ENCODE data around the gene TDRD7. TPM values are rescaled to one million over a fixed set of nuclear protein-coding genes. Genes with fewer than 3 reads are reported as not detected.

TDRD7 gene
- polyA plus RNA-seq, 2 of the 4 experiments (the other 2 are of a cell fraction), result 11.5 to 15.7 TPM

GRCh38 chr9:97524424-97524823 lies 112.5 kb downstream of the TDRD7 start:
- WGBS (ENCODE audit: missing lambda C conversion rate), result 55% methylated on average over 4 of the region's 4 CpGs
- Histone ChIP-seq H3K4me1 (peaks cover 2% of the 10 kb centered on the region; the same call in 2 of the 3 replicates), H3K4me2 (no peak overlapping the region), H3K27ac (no peak overlapping the region), H3K4me3 (no peak overlapping the region), H3K9me3 (no peaks in the 10 kb centered on the region)
- TF ChIP-seq, protein P1, sequence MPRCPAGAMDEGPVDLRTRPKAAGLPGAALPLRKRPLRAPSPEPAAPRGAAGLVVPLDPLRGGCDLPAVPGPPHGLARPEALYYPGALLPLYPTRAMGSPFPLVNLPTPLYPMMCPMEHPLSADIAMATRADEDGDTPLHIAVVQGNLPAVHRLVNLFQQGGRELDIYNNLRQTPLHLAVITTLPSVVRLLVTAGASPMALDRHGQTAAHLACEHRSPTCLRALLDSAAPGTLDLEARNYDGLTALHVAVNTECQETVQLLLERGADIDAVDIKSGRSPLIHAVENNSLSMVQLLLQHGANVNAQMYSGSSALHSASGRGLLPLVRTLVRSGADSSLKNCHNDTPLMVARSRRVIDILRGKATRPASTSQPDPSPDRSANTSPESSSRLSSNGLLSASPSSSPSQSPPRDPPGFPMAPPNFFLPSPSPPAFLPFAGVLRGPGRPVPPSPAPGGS (IDR thresholded peaks at IDR 0.05), result no peak
- TF ChIP-seq FOSB (CRISPR knock-in tag; IDR thresholded peaks at IDR 0.05) (no peak), BHLHE40 (IDR thresholded peaks at IDR 0.05; ENCODE audit: low read depth, low read length) (no peak), EP300 (IDR thresholded peaks at IDR 0.05) (no peak), ESRRA (IDR thresholded peaks at IDR 0.05; ENCODE audit: borderline replicate concordance, low read length) (no peak), NPAS2 (CRISPR knock-in tag; IDR thresholded peaks at IDR 0.05; ENCODE audit: borderline replicate concordance) (no peak), MAZ (IDR thresholded peaks at IDR 0.05; ENCODE audit: borderline replicate concordance, low read depth, low read length) (no peak), MAFK (IDR thresholded peaks at IDR 0.05; ENCODE audit: partially characterized antibody) (no peak), EHF (CRISPR knock-in tag; IDR thresholded peaks at IDR 0.05) (no peak), SREBF2 (IDR thresholded peaks at IDR 0.05) (no peak), CBX8 (IDR thresholded peaks at IDR 0.05) (no peak), CBX2 (IDR thresholded peaks at IDR 0.05; ENCODE audit: borderline replicate concordance, low read depth) (no peak)
- TF ChIP-seq, protein P2, sequence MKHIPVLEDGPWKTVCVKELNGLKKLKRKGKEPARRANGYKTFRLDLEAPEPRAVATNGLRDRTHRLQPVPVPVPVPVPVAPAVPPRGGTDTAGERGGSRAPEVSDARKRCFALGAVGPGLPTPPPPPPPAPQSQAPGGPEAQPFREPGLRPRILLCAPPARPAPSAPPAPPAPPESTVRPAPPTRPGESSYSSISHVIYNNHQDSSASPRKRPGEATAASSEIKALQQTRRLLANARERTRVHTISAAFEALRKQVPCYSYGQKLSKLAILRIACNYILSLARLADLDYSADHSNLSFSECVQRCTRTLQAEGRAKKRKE (CRISPR knock-in tag; IDR thresholded peaks at IDR 0.05; ENCODE audit: low read depth), result no peak
- no peak for FAIRE-seq
- no peak for ATAC-seq
- POLR2A ChIA-PET, result no interaction called here
- no peak for DNase-seq (ENCODE audit: low read depth in 1 of 2, low spot score in 1 of 2)
- CTCF ChIA-PET, result no interaction called here

GRCh38 chr9:97525451-97525850 lies 113.6 kb downstream of the TDRD7 start:
- WGBS (ENCODE audit: missing lambda C conversion rate), result 45% methylated on average over 2 of the region's 2 CpGs
- DNase-seq (ENCODE audit: low read depth in 1 of 2, low spot score in 1 of 2), result no peak
- ChIA-PET CTCF (interaction anchor here (0.9 to 2.3 kb wide), 3 partner anchors 10 to 15 kb away, joined by 3 to 6 read pairs (median 4); no protein-coding TSS in a partner anchor), POLR2A (no interaction called here)
- Histone ChIP-seq H3K4me3 (no peak overlapping the region), H3K9me3 (no peaks in the 10 kb centered on the region), H3K4me1 (peaks cover 7% of the 10 kb centered on the region; the same call in 1 of the 3 replicates), H3K4me2 (no peak overlapping the region), H3K27ac (no peak overlapping the region)
- no peak for FAIRE-seq
- TF ChIP-seq PBX3 (IDR thresholded peaks at IDR 0.05), result no peak
- TF ChIP-seq CTCF (IDR thresholded peaks at IDR 0.05), result no peak
- no peak for TF ChIP-seq USF2 (IDR thresholded peaks at IDR 0.05)
- TF ChIP-seq RAD21 (conservative IDR thresholded peaks at IDR 0.05 in 1 of 2, IDR thresholded peaks at IDR 0.05 in 1 of 2), result no peak
- no peak for TF ChIP-seq EP300 (IDR thresholded peaks at IDR 0.05)
- TF ChIP-seq POLR2A (IDR thresholded peaks at IDR 0.05; ENCODE audit: low read length), result no peak
- ATAC-seq, result no peak

Data from A549 (cell line).